ENCODE measurements around the gene ARMC9. TPM values are rescaled to one million over a fixed set of nuclear protein-coding genes. Genes with fewer than 3 reads are reported as not detected.

ARMC9 gene
- total RNA-seq, 1 donor from 2014 or later, result 8.4 TPM

DNA sequence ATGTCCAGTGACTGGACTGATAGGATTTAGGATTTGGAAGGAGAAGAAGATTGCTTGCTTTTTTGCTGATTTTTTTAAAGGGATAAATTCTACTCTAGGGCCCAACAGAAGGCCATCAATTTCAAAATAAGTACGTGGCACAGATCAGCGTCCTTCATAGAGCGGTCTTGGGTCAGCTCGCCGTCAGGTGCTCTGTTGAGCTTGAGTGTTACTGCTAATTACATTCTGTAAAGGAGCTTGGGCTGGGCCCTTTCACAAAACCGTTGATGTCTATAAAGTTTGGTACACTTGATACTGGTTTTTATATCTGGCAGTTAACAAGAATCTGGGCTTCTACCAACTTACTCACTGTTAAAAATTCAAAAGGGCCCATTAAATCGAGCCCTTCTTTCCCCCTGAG lies 45.4 kb downstream of the ARMC9 start:
- Histone ChIP-seq H3K36me3 (ENCODE audit: control insufficient read depth, insufficient read depth, low read length) (peaks cover 1% of the 10 kb centered on the region), H3K4me3 (ENCODE audit: low read depth, low read length) (no peak overlapping the region), H3K27me3 (ENCODE audit: control insufficient read depth, insufficient read depth, low read length) (no peaks in the 10 kb centered on the region)
- DNase-seq (ENCODE audit: low read depth) (no peak), FAIRE-seq (no peak)
- no peak for TF ChIP-seq CTCF (IDR thresholded peaks at IDR 0.05; ENCODE audit: insufficient read depth, low read length, severe bottlenecking)

- DNase-seq (ENCODE audit: low read depth) (no peak), FAIRE-seq (no peak)
- Histone ChIP-seq H3K4me3 (ENCODE audit: low read depth, low read length) (no peak overlapping the region), H3K36me3 (ENCODE audit: control insufficient read depth, insufficient read depth, low read length) (peaks cover under 1% of the 10 kb centered on the region), H3K27me3 (ENCODE audit: control insufficient read depth, insufficient read depth, low read length) (no peaks in the 10 kb centered on the region)
- TF ChIP-seq CTCF (IDR thresholded peaks at IDR 0.05; ENCODE audit: insufficient read depth, low read length, severe bottlenecking), result no peak
These were observed 46.2 kb downstream of the ARMC9 start for GRCh38 chr2:231244382-231245248.

DNA sequence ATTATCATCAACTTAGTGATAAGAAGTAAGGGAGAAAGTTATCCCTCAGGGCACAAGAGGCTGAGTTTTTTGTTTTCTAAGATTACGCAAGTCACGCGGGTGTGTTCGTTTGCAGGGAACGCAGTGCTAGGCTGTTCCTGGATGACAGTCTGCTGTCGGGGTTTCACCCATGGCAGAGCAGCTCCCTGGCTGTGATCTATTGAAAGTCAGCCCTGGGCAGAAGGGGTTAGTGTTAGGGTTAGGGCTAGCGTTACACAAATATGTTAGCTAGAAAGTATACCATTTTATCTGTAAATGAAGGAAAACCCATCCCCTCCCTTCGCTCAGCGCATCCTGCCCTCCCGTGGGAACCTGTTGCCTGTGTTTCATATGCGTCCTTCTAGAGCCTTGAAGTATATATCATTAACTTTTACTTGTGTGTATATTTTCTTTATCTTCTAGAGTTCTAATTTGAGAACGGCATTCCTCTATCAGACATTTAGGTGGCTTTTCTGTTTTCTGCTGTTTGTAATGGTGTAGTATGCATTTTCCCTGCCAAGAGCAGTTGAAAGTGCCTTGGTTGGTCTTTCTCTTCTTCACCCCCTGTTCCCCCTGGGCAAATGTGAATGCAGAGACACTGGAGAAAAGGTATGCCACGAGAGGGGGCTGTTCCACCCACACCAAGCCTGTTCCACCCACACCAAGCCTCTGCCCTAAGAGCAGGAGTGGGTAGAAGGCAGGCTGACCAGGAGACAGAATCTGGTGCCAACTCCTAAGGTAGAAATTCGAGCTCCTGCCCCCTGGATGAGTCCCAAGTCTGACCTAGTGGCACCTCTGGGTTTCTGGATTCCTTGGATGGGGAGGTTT lies 47.0 kb downstream of the ARMC9 start:
- peak; percentile 59 for DNase-seq (ENCODE audit: low read depth)
- FAIRE-seq, result no peak
- H3K4me3 ChIP-seq (ENCODE audit: low read depth, low read length), result no peak overlapping the region

DNA sequence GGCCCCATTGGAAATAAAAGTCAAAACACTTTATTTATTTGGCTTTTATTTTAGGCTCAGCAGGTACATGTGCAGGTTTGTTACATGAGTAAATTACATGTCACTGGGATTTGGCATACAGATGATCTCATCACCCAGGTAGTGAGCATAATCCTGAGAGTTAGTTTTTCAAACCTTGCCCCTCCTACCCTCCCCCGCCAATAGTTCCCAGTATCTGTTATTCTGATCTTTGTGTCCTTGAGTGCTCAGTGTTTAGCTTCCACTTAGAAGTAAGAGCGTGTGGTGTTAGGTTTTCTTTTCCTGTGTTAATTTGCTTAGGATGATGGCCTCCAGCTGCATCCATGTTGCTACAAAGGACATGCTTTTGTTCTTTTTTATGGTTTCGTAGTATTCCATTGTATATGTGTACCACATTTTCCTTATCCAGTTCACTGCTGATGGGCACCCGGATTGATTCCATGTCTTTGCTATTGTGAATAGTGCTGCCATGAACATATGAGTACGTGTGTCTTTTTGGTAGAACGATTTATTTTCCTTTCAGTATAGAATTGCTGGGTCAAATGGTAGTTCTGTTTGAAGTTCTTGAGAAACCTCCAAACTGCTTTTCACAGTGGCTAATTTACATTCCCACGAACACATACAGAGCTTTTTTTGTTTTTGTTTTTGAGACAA lies 47.9 kb downstream of the ARMC9 start:
- no peak for TF ChIP-seq CTCF (IDR thresholded peaks at IDR 0.05; ENCODE audit: insufficient read depth, low read length, severe bottlenecking)
- Histone ChIP-seq H3K27me3 (ENCODE audit: control insufficient read depth, insufficient read depth, low read length) (no peaks in the 10 kb centered on the region), H3K36me3 (ENCODE audit: control insufficient read depth, insufficient read depth, low read length) (no peaks in the 10 kb centered on the region), H3K4me3 (ENCODE audit: low read depth, low read length) (no peak overlapping the region)
- DNase-seq (ENCODE audit: low read depth), result peak; percentile 8
- FAIRE-seq, result no peak

More for the DNA sequence above, 47.0 kb downstream of the ARMC9 start:
- peak; percentile 28 for TF ChIP-seq CTCF (IDR thresholded peaks at IDR 0.05; ENCODE audit: insufficient read depth, low read length, severe bottlenecking)
- H3K36me3 ChIP-seq (ENCODE audit: control insufficient read depth, insufficient read depth, low read length), result no peaks in the 10 kb centered on the region
- H3K27me3 ChIP-seq (ENCODE audit: control insufficient read depth, insufficient read depth, low read length), result no peaks in the 10 kb centered on the region

DNA sequence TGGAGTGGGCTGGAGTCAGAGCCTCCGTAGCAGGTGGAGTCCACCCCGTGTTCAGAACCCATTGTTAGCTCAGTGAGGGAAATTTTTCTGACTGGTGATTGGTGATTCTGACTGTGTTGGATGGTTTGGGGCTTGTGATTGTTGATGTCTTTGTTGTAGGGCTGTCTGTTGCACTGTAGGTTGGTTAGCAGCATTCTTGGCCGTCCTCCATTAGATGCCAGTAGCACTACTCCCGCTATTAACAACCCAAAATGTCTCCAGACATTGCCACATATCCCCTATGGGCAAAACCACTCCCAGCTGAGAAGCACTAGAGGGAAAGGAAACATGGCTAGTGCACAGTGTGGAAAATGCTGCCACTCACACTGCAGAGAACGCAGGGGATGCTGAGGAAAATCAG lies 51.7 kb downstream of the ARMC9 start:
- Histone ChIP-seq H3K36me3 (ENCODE audit: control insufficient read depth, insufficient read depth, low read length) (no peaks in the 10 kb centered on the region), H3K27me3 (ENCODE audit: control insufficient read depth, insufficient read depth, low read length) (no peaks in the 10 kb centered on the region), H3K4me3 (ENCODE audit: low read depth, low read length) (no peak overlapping the region)
- DNase-seq (ENCODE audit: low read depth) (no peak), FAIRE-seq (no peak)
- TF ChIP-seq CTCF (IDR thresholded peaks at IDR 0.05; ENCODE audit: insufficient read depth, low read length, severe bottlenecking), result no peak
